RKO (cell line): ENCODE results near the gene MT1B.
A peak's percentile ranks its signal among the peaks of the same experiment; 100 is the strongest.

Experiments used
- DNase-seq: peaks from one replicate; pipeline ENCODE4 v3.0.0-alpha.2; 2016; ENCODE audit warnings: low spot score

Gene MT1B

GRCh38 chr16:56684926-56685590 lies 33.4 kb downstream of the MT1B start:
- no peak for DNase-seq

- DNase-seq: no peak
These were observed 35.1 kb downstream of the MT1B start for GRCh38 chr16:56686758-56687157.

GRCh38 chr16:56688762-56689161 lies 37.1 kb downstream of the MT1B start:
- DNase-seq: no peak

- DNase-seq: peak; percentile 29
These were observed 37.5 kb downstream of the MT1B start for GRCh38 chr16:56689171-56689570.

- DNase-seq: no peak
These were observed 38.9 kb downstream of the MT1B start for GRCh38 chr16:56690420-56691122.

GRCh38 chr16:56691885-56692284 lies 40.2 kb downstream of the MT1B start:
- peak; percentile 39 for DNase-seq

- DNase-seq: no peak
These were observed 43.6 kb downstream of the MT1B start for GRCh38 chr16:56695246-56695645.

- DNase-seq: no peak
These were observed 45.9 kb downstream of the MT1B start for GRCh38 chr16:56697456-56698155.

GRCh38 chr16:56700195-56700594 lies 48.5 kb downstream of the MT1B start:
- no peak for DNase-seq

GRCh38 chr16:56700631-56701030 lies 48.9 kb downstream of the MT1B start:
- DNase-seq: no peak

- DNase-seq: no peak
These were observed 49.8 kb downstream of the MT1B start for GRCh38 chr16:56701534-56701933.
